Esophagus muscularis mucosa (tissue), 4 donors: ENCODE results near the gene NRXN3. TPM values are rescaled to one million over a fixed set of nuclear protein-coding genes. Genes with fewer than 3 reads are reported as not detected.

Source experiments
- DNase-seq: peaks from one replicate; pipeline ENCODE4 v3.0.0-alpha.2; 2017; ENCODE audit errors: extremely low spot score
- H3K27ac ChIP-seq, 4 donors: fragments of 200-600 bp; sonication (generic); replicated peaks in 1 of 4; 1 replicate in 3 of 4; 2 replicates in 1 of 4; pipeline ENCODE4 v1.5.1; 2016 to 2019; ENCODE audit warnings: mild to moderate bottlenecking in 1 of 4
- H3K27me3 ChIP-seq, 4 donors: fragments of 200-600 bp; sonication (generic); one replicate each; pipeline versions ENCODE4 v1.5.1 to v1.6.0; 2016 to 2019
- H3K36me3 ChIP-seq, 4 donors: fragments of 200-600 bp; sonication (generic); one replicate each; pipeline ENCODE4 v1.5.1; 2016 to 2019
- H3K4me1 ChIP-seq, 4 donors: fragments of 200-600 bp; sonication (generic); one replicate each; pipeline ENCODE4 v1.5.1; 2016 to 2019
- H3K4me3 ChIP-seq, 4 donors: fragments of 200-600 bp; sonication (generic); 1 replicate in 2 of 4; 2 replicates in 2 of 4; pipeline ENCODE4 v1.5.1; 2016 to 2019; ENCODE audit warnings: mild to moderate bottlenecking in 4 of 4, moderate library complexity in 1 of 4
- H3K9me3 ChIP-seq, 4 donors: fragments of 200-600 bp; sonication (generic); 1 replicate in 3 of 4; 2 replicates in 1 of 4; pipeline ENCODE4 v1.5.1; 2016 to 2019
- CTCF ChIP-seq, 3 experiments: fragments of 200-600 bp in 2 of 3; fragments of 450-650 bp in 1 of 3; sonication (generic) in 2 of 3; IDR thresholded peaks; one replicate each; pipeline ENCODE4 v1.5.1; 2017 to 2019; ENCODE audit warnings: antibody characterized with exemption in 3 of 3, mild to moderate bottlenecking in 2 of 3, moderate library complexity in 1 of 3
- EP300 ChIP-seq: sonication (generic); formaldehyde crosslinking; IDR thresholded peaks from one replicate; pipeline ENCODE4 v1.6.1; 2017; ENCODE audit warnings: antibody characterized with exemption
- POLR2A ChIP-seq: fragments of 450-650 bp; IDR thresholded peaks from one replicate; pipeline ENCODE4 v1.6.1; 2017; ENCODE audit warnings: antibody characterized with exemption, moderate library complexity, mild to moderate bottlenecking, low read depth
- POLR2AphosphoS5 ChIP-seq, 2 donors: sonication (generic); formaldehyde crosslinking; IDR thresholded peaks; one replicate each; pipeline ENCODE4 v1.6.1; 2017; ENCODE audit warnings: antibody characterized with exemption in 2 of 2
- WGBS: methylation state at CpG from one replicate; pipeline ENCODE4 v1.1.5; 2018; 5-methylcytosine and 5-hydroxymethylcytosine counted together
- intact Hi-C: fragments of 100-400 bp; cut with DNase I; formaldehyde crosslinking; loops from one replicate; pipeline ENCODE4 v1.15.1; 2023
- total RNA-seq, 4 donors: library from RNA; depleted of rRNA; stranded (reverse); fragments of >200 nt; gene quantifications; one replicate each; pipeline versions ENCODE4 v1.1.0 to v1.2.1, GENCODE V29; 2016

Gene NRXN3
- total RNA-seq, 4 donors from 2014 or later, result 71.1 to 159 (median 122) TPM

DNA sequence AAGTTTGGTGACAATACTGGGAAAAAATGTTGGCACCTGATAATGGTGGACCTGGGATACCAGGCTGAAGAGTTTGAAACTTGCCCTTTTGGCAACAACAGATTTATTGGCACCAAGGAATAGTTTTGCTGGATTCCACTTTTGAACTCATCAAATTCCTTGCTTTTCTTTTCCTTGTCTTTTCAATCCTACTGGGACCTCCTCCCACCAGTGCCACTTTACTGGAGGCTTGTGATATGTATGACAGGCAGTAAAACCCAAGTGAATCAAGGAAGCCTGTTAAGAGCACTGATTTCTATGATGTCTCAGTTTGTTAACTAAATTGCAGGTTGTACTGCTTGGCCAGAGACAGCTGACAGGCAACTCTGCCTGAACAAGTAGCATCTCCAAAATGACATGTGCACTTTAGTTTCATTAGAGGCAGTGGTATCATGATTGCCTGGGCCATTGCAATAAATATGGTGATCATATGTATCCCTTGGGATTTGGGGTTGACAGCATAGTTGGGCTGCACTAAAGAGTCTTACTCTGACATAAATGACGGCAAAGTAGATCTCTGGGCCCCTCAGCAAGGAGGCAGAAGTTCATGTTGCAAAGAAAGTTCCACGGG, 1475.7 kb downstream of the NRXN3 start:
- H3K4me1 ChIP-seq, result peaks cover 0 to 9% (median 0%) of the 10 kb centered on the region in 4 donors
- no peak overlapping the region for H3K27ac ChIP-seq
- no peaks in the 10 kb centered on the region for H3K27me3 ChIP-seq
- no peak for TF ChIP-seq CTCF (IDR thresholded peaks at IDR 0.05)
- TF ChIP-seq POLR2AphosphoS5 (IDR thresholded peaks at IDR 0.05), result no peak
- TF ChIP-seq EP300, result no peak
- TF ChIP-seq POLR2A, result no peak
- intact Hi-C loops, result no loop called here
- 94% methylated on average over 2 of the region's 2 CpGs for WGBS
- DNase-seq, result no peak
- no peak overlapping the region for H3K4me3 ChIP-seq
- no peaks in the 10 kb centered on the region for H3K36me3 ChIP-seq
- H3K9me3 ChIP-seq, result no peaks in the 10 kb centered on the region

DNA sequence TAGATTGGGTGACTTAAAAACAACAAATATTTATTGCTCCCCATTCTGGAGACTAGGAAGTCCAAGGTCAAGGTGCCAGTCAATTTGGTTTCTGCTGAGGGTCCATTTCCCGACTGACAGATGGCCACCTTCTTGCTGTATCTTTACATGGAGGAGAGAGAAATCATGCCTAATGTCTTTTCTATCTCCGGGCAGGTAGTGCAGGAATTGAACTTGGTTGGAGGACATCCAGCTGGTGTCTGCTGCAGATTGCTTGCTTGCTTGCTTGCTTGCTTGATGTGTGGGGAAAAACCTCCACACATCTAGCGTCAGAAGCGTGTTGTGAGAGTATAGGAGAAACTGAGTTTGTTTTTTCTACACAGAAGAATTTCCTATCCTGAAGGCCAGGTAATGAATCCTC, 1479.7 kb downstream of the NRXN3 start:
- H3K27ac ChIP-seq, result no peak overlapping the region
- H3K27me3 ChIP-seq, result no peaks in the 10 kb centered on the region
- H3K4me1 ChIP-seq, result peaks cover 0 to 9% (median 3%) of the 10 kb centered on the region in 4 donors
- intact Hi-C loops, result no loop called here
- DNase-seq, result no peak
- H3K9me3 ChIP-seq, result peaks cover 0 to 6% (median 0%) of the 10 kb centered on the region in 4 donors
- no peaks in the 10 kb centered on the region for H3K36me3 ChIP-seq
- no peak overlapping the region for H3K4me3 ChIP-seq
- WGBS, result 85% methylated on average over 4 of the region's 4 CpGs
- TF ChIP-seq CTCF (IDR thresholded peaks at IDR 0.05), result no peak
- no peak for TF ChIP-seq POLR2A

GRCh38 chr14:79652513-79653307, 1482.5 kb downstream of the NRXN3 start:
- no peak for TF ChIP-seq CTCF (IDR thresholded peaks at IDR 0.05)
- TF ChIP-seq POLR2A, result no peak
- no peak for TF ChIP-seq EP300
- no peak for TF ChIP-seq POLR2AphosphoS5 (IDR thresholded peaks at IDR 0.05)
- intact Hi-C loops, result no loop called here
- H3K27ac ChIP-seq, result no peak overlapping the region
- no peak overlapping the region for H3K4me3 ChIP-seq
- no peak for DNase-seq
- no peaks in the 10 kb centered on the region for H3K27me3 ChIP-seq
- no peaks in the 10 kb centered on the region for H3K36me3 ChIP-seq
- peaks cover 0 to 6% (median 0%) of the 10 kb centered on the region in 4 donors for H3K9me3 ChIP-seq
- WGBS, result 88% methylated on average over 6 of the region's 6 CpGs
- H3K4me1 ChIP-seq, result peaks cover 0 to 5% (median 0%) of the 10 kb centered on the region in 4 donors

- no peak overlapping the region for H3K4me3 ChIP-seq
- no peaks in the 10 kb centered on the region for H3K36me3 ChIP-seq
Measured at GRCh38 chr14:79656056-79656455, 1485.9 kb downstream of the NRXN3 start.

More at GRCh38 chr14:79656056-79656455, 1485.9 kb downstream of the NRXN3 start:
- 66% methylated on average over 7 of the region's 7 CpGs for WGBS
- no peaks in the 10 kb centered on the region for H3K27me3 ChIP-seq
- no peak for DNase-seq
- peaks cover 0 to 5% (median 0%) of the 10 kb centered on the region in 4 donors for H3K4me1 ChIP-seq
- H3K9me3 ChIP-seq, result peaks cover 0 to 6% (median 0%) of the 10 kb centered on the region in 4 donors
- intact Hi-C loops, result no loop called here
- H3K27ac ChIP-seq, result no peak overlapping the region
- TF ChIP-seq POLR2A, result no peak
- no peak for TF ChIP-seq POLR2AphosphoS5 (IDR thresholded peaks at IDR 0.05)
- no peak for TF ChIP-seq EP300
- TF ChIP-seq CTCF (IDR thresholded peaks at IDR 0.05), result no peak
